HUDEP-2 (cell line): ENCODE measurements around the gene IRAK1BP1.
A peak's percentile ranks its signal among the peaks of the same experiment; 100 is the strongest.
"Not testable (repeated sequence)": the region's sequence is repeated elsewhere in the genome, so short reads cannot be mapped to it uniquely, and the experiment has no call there.

ENCODE experiments used
- DNase-seq, 76 experiments: peaks; one replicate each; lab custom pipeline; 2025; ENCODE audit not compliant: unreplicated experiment in 76 of 76; lab: John Stamatoyannopoulos, UW

The IRAK1BP1 gene, protein sequence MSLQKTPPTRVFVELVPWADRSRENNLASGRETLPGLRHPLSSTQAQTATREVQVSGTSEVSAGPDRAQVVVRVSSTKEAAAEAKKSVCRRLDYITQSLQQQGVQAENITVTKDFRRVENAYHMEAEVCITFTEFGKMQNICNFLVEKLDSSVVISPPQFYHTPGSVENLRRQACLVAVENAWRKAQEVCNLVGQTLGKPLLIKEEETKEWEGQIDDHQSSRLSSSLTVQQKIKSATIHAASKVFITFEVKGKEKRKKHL

GRCh38 chr6:78867370-78868040 lies at the start of gene IRAK1BP1:
Gene IRAK1BP1 (plus strand): TSS chr6:78867551. CDS start chr6:78867577, 26 bp downstream.
- DNase-seq = peak in 75 of 76 experiments; percentile 49 to 97 (median 86)

DNA sequence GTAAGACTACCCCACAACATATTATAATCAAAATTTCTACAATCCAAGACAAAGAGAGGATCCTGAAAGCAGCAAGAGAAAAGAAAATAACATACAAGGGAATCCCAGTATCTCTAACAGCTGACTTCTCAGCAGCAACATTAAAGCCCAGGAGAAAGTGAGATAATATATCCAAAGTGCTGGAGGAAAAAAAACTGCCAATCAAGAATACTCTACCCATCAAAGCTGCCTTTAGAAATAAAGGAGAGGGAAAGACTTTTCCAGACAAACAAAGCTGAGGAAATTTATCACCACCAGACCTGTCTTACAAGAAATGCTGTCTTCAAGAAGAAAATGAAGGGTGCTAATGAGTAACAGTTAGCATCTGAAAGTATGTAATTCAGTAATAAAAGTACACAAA lies 43.3 kb upstream of the IRAK1BP1 start:
- DNase-seq = no peak

GRCh38 chr6:78829407-78829806 lies 37.9 kb upstream of the IRAK1BP1 start:
- no peak for DNase-seq

DNA sequence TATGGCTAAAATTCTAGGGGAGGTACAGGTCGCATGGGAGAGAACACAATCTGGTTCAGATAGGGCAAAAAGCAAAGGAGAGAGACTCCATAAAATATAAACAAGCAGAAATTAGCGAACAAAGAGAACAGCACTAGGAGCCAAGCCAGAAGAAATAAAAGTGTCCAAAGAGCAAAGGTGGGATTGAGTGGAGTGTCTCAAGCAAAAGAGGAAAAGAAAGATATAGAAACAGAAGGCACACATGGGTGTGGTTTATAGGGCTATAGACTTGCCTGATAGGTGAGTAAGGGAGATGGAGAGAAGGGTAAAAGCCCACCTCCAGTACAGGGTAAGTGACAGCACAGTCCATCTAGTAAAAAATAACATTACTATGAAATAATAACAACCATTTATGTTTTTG lies 36.5 kb upstream of the IRAK1BP1 start:
- DNase-seq = no peak

DNA sequence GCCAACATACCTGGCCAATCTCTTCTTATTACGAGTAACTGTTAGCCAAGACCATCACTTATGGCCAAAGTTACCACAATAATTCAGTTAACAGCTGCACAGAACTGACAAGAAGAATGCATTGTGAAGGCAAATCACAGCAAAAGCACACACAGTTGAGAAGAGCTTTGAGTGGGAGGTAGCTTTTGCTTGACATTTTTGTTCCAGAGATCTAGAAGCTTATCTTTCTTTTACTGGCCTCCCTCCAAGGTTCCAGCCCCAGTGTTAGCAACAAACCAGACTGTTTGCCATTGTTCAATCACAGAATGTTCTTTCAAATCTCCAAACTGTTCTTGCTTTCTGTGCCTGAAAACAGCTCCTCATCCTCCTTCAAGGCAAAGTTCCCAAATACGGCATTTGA lies 35.9 kb upstream of the IRAK1BP1 start:
- DNase-seq = peak in 13 of 76 experiments; percentile 6 to 50 (median 18)

DNA sequence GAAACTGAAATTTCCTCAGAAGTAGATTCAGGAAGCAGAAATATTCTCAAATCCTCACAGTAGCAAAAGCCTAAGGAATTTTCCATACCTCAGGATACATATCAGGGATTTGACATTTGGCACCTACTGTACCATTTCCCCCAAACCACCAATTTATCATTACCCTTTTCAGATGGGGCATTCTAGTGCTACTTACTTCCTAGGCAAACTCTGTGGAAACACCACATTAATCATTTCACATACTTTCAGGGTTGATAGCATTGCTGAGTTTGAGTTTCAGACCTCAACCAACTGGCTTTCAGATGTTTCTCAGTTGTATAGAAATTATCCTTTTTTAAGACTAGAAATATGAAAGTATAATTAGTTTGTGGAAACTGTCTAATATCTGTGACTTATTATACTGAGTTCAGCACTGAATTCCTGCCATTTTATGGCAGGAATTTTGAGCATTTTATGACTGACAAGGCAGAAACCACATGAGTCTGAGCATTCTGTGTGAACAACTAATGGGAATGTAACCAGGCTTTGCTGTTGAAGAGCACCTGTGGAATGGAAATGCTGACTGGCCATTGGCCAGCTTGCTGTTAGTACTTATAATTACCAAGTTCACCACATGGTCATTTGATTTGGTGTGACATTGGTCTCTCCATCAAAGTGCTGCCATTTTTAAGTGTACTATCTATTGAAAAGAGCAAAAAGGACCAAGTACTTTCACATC lies 35.1 kb upstream of the IRAK1BP1 start:
- DNase-seq = no peak

DNA sequence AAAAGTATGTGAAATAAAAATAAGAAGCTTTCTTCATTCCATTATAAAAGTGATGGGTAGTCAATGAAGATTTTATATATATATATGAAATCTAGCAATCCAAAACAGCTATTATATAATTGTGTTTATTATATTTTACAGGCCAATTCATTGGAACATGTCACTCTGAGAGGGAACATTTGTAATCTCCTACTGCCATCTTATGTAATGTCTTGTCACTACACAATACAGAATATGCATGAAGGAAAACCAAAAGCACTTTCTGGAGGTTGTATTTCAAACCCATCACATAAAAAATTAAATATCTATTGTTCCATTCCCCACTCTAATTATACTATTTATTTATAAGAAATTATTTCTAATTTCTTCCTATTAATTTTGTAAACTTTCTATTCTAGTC lies 31.5 kb upstream of the IRAK1BP1 start:
- DNase-seq = peak in 1 of 76 experiments; percentile 7

DNA sequence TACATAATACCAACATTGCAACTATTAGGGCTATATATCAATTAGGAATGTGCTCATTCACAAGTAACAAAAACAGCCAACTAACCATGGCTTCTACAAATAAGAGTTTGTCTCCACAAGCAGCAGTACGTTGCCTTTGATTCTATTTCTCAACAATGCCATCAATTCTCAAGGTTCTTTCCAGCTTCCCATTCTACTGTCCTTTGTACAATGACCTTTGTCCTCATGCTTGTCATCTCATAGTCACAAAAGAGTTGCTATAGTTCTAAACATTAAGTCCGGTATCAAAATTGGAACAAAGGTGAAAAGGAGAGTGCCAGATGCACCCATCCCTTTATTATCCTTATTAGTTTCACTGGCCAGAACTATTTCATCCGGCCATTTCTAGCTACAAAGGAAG lies 30.8 kb upstream of the IRAK1BP1 start:
- no peak for DNase-seq

GRCh38 chr6:78841111-78841510 lies 26.2 kb upstream of the IRAK1BP1 start:
- no peak for DNase-seq

- no peak for DNase-seq
Observed at GRCh38 chr6:78842953-78843352, 24.4 kb upstream of the IRAK1BP1 start.

GRCh38 chr6:78844899-78845298 lies 22.5 kb upstream of the IRAK1BP1 start:
- no peak for DNase-seq

- no peak for DNase-seq
Observed at GRCh38 chr6:78845567-78845966, 21.8 kb upstream of the IRAK1BP1 start.

- no peak for DNase-seq
Observed at GRCh38 chr6:78850621-78851020, 16.7 kb upstream of the IRAK1BP1 start.

DNA sequence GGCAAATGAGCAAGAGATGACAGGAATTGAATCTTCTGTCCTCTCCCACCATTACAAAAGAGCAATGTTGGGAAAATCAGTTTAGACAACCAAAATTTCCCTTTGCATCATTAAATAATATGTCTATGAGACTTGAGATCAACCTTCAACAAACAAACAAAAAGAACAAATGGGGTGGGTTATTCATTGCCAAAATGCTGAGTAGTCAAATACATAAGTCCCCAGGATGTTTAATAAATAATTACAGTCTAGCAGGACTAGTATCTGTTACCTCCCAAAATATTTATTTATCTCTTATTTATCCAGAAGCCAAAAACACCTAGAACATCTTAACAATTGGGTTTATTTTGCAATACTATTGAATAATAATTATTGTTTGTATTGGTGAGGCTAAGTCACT lies 16.2 kb upstream of the IRAK1BP1 start:
- no peak for DNase-seq

DNA sequence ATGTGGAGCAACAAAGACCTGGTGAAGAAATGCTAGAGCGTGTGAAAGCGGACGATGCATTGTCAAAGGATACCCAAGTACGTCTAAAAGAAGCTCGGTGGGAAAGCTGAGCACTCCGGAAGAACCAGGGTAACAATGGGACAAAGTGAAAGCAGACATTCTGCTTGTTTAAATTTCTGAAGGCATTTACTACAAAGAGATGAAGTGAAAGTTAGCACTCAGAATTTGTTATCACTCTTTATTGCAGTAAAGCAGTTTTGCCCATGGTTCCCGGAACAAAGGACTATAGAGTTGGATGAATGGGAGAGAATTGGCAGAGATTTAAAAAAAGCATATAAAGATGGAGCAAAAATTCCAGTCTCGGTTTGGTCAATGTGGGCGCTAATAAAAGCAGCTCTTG lies 12.8 kb upstream of the IRAK1BP1 start:
- no peak for DNase-seq

DNA sequence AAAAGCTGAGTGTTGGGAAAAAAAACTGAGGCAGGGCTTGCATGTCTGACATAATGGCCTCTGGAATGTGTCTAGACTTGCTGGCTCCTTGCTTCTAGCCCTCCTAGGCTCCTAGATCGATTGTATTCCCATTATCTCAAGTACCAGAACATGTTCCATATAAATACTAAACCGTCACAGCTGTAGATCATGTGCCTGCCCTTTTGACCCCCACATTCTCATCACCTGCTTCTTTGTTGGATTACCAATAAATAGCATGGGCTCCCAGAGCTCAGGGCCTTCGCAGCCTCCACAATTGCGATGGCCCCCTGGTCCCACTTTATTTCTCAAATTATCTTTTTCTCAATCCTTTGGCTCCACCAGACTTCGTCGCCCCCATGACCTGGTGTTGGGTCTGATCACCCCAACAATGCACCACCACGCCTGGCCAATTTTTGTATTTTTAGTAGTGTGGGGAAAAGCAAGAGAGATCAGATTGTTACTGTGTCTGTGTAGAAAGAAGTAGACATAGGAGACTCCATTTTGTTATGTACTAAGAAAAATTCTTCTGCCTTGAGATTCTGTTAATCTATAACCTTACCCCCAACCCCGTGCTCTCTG lies 8.9 kb upstream of the IRAK1BP1 start:
- DNase-seq = not testable (repeated sequence)

- DNase-seq = no peak
Observed at GRCh38 chr6:78861509-78861908, 5.8 kb upstream of the IRAK1BP1 start.

GRCh38 chr6:78863576-78863975 lies 3.8 kb upstream of the IRAK1BP1 start:
- DNase-seq = no peak

DNA sequence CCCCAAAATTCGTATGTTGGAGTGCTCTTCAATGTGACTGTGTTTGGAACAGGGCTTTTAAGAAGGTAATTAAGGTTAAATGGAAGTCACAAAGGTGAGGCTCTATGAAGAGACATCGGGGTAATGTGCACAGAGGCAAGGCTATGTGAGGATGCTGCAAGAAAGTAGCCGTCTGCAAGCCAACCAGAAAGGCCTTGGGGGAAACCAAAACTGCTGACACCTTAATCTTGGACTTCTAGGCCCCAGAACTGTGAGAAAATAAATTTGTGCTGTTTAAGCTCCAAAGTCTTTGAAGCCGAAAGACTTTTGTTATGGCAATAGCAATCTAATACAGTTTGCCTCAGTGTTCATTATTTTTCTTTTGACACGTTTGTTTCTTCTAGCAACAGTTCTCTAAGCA lies 2.4 kb upstream of the IRAK1BP1 start:
- no peak for DNase-seq

GRCh38 chr6:78867020-78867369 lies 356 bp upstream of the IRAK1BP1 start:
- peak in 9 of 76 experiments; percentile 42 to 93 (median 64) for DNase-seq

GRCh38 chr6:78868116-78868515 lies 765 bp downstream of the IRAK1BP1 start:
- DNase-seq = peak in 1 of 76 experiments; percentile 22
